Neural crest cell (in vitro differentiated cells): ENCODE results near the gene CTDSPL. TPM values are rescaled to one million over a fixed set of nuclear protein-coding genes. Genes with fewer than 3 reads are reported as not detected.

ENCODE experiments used
- DNase-seq: peaks from one replicate; pipeline ENCODE4 v3.0.0; 2021; ENCODE audit warnings: low read depth, mixed read lengths, low spot score
- H3K27ac Mint-ChIP-seq: one replicate; pipeline ENCODE4 v1.8.0; 2021; ENCODE audit warnings: mild to moderate bottlenecking, mixed read lengths; ENCODE audit not compliant: unreplicated experiment
- H3K27me3 Mint-ChIP-seq: 2 replicates; pipeline ENCODE4 v1.8.0; 2021; ENCODE audit warnings: low read depth, mild to moderate bottlenecking, mixed read lengths
- H3K36me3 Mint-ChIP-seq: 2 replicates; pipeline ENCODE4 v1.8.0; 2021; ENCODE audit warnings: low read depth, mild to moderate bottlenecking, mixed read lengths
- H3K4me1 Mint-ChIP-seq: 2 replicates; pipeline ENCODE4 v1.8.0; 2021; ENCODE audit warnings: mixed read lengths
- H3K4me3 Mint-ChIP-seq: one replicate; pipeline ENCODE4 v1.8.0; 2021; ENCODE audit warnings: mild to moderate bottlenecking, mixed read lengths
- H3K9me3 Mint-ChIP-seq: 2 replicates; pipeline ENCODE4 v1.8.0; 2021; ENCODE audit warnings: mixed read lengths
- CTCF ChIP-seq: fragments of 200-600 bp; sonication (generic); conservative IDR thresholded peaks from 2 replicates; pipeline ENCODE4 v1.5.0; 2021; ENCODE audit warnings: antibody characterized with exemption, mild to moderate bottlenecking
- total RNA-seq: library from RNA; stranded (reverse); gene quantifications from 2 replicates; pipeline ENCODE4 v1.2.1, GENCODE V29; 2021

CTDSPL gene
- total RNA-seq, 1 donor from 2014 or later, result 42.2 TPM

- Mint-ChIP-seq H3K27me3 (no peaks in the 10 kb centered on the region), H3K27ac (no peak overlapping the region), H3K36me3 (peaks cover 30% of the 10 kb centered on the region), H3K4me1 (no peaks in the 10 kb centered on the region), H3K4me3 (no peak overlapping the region), H3K9me3 (peaks cover 4% of the 10 kb centered on the region)
- no peak for DNase-seq
- no peak for TF ChIP-seq CTCF
Measured at GRCh38 chr3:38017445-38018295, 156.0 kb downstream of the CTDSPL start.

- Mint-ChIP-seq H3K27me3 (no peaks in the 10 kb centered on the region), H3K27ac (no peak overlapping the region), H3K36me3 (peaks cover 29% of the 10 kb centered on the region), H3K4me1 (peaks cover under 1% of the 10 kb centered on the region), H3K4me3 (no peak overlapping the region), H3K9me3 (peaks cover 4% of the 10 kb centered on the region)
- no peak for TF ChIP-seq CTCF
- DNase-seq, result no peak
Measured at GRCh38 chr3:38018296-38019266, 156.9 kb downstream of the CTDSPL start.

DNA sequence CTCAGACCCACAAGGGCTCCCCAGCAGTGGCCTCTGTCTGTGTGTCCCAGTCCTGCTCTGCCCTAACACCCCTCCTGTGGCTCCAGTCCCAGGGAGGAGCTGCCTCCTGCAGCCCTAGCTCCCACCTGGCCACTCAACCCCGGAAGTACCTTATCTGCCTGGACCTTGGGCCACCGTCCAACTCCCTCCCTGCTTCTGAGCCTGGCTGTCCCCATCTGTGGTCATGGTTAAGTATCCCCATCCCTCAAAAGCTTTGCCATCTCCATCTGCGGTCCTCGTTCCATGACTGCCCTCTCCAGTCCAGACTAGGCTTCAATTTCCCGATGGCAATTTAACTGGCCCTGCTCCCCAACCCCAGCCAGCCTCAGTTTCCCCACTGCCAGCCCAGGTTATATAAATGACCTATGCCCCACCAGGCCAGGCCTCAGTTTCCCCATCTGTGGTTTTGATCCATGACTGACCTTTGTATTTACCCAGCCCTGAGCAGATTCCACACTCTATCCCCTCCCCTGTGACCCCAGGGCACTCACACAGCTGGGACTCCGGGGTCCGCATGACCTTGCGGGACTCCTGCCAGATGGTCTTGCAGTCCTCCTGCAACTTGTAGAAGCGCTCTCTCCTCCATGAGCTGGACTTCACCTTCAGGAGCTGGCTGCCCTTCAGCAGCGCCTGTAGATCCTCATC is 158.1 kb downstream of the CTDSPL start:
- no peak overlapping the region for H3K4me3 Mint-ChIP-seq
- peaks cover 4% of the 10 kb centered on the region for H3K9me3 Mint-ChIP-seq
- no peak for TF ChIP-seq CTCF
- DNase-seq, result no peak
- no peak overlapping the region for H3K27ac Mint-ChIP-seq
- H3K36me3 Mint-ChIP-seq, result peaks cover 20% of the 10 kb centered on the region
- H3K4me1 Mint-ChIP-seq, result peaks cover 10% of the 10 kb centered on the region
- no peaks in the 10 kb centered on the region for H3K27me3 Mint-ChIP-seq

DNA sequence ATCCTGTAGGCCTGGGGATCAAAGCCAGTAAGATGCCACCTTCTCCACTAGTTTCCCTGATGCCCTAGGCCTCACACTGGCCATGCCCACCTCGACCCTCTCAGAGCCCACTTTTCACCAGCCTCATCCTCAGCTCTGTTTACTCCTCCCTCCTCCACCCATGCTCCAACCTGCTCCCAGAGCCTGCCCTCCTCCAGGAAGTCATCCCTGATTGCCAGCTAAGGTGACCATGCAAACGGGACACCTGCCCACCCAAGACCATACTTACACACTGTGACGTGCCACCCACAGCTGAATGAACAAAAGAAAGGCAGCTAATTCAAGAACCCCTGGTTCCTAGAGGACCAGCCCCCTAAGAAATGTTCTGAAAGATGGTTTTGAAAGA is 158.7 kb downstream of the CTDSPL start:
- Mint-ChIP-seq H3K36me3 (peaks cover 15% of the 10 kb centered on the region), H3K27ac (peak overlapping the region; percentile 87), H3K4me3 (no peak overlapping the region), H3K4me1 (peaks cover 16% of the 10 kb centered on the region), H3K27me3 (no peaks in the 10 kb centered on the region), H3K9me3 (peaks cover under 1% of the 10 kb centered on the region)
- no peak for TF ChIP-seq CTCF
- DNase-seq, result no peak

- Mint-ChIP-seq H3K4me3 (no peak overlapping the region), H3K36me3 (peaks cover 6% of the 10 kb centered on the region), H3K9me3 (no peaks in the 10 kb centered on the region), H3K4me1 (peaks cover 22% of the 10 kb centered on the region), H3K27me3 (no peaks in the 10 kb centered on the region), H3K27ac (no peak overlapping the region)
- no peak for TF ChIP-seq CTCF
- DNase-seq, result no peak
Measured at GRCh38 chr3:38021196-38021595, 159.5 kb downstream of the CTDSPL start.
